Duodenal mucosa (tissue), 2 donors: ENCODE results near the gene GATA6.
"Not testable (repeated sequence)": the region's sequence is repeated elsewhere in the genome, so short reads cannot be mapped to it uniquely, and the experiment has no call there.

Experiments
- H3K27ac ChIP-seq: one replicate; pipeline ENCODE4 v1.7.0; 2013; ENCODE audit warnings: low read depth, low read length
- H3K27me3 ChIP-seq, 2 donors: one replicate each; pipeline ENCODE4 v1.7.0; 2013; ENCODE audit warnings: low read length in 2 of 2, control low read depth in 1 of 2; ENCODE audit not compliant: insufficient read depth in 2 of 2, control insufficient read depth in 1 of 2
- H3K36me3 ChIP-seq, 2 donors: one replicate each; pipeline ENCODE4 v1.7.0; 2013; ENCODE audit warnings: low read length in 2 of 2, control low read depth in 1 of 2; ENCODE audit not compliant: insufficient read depth in 2 of 2, control insufficient read depth in 1 of 2
- H3K4me1 ChIP-seq, 2 donors: one replicate each; pipeline ENCODE4 v1.7.0; 2013; ENCODE audit warnings: low read length in 2 of 2, control low read depth in 1 of 2; ENCODE audit not compliant: insufficient read depth in 2 of 2, control insufficient read depth in 1 of 2
- H3K4me3 ChIP-seq, 2 donors: one replicate each; pipeline ENCODE4 v1.7.0; 2013; ENCODE audit warnings: low read length in 2 of 2, low read depth in 1 of 2
- H3K9ac ChIP-seq, 2 donors: one replicate each; pipeline ENCODE4 v1.7.0; 2013; ENCODE audit warnings: low read length in 2 of 2, low read depth in 1 of 2
- H3K9me3 ChIP-seq, 2 donors: one replicate each; pipeline ENCODE4 v1.7.0; 2013; ENCODE audit warnings: low read length in 2 of 2, control low read depth in 1 of 2; ENCODE audit not compliant: control insufficient read depth in 1 of 2

Gene GATA6

DNA sequence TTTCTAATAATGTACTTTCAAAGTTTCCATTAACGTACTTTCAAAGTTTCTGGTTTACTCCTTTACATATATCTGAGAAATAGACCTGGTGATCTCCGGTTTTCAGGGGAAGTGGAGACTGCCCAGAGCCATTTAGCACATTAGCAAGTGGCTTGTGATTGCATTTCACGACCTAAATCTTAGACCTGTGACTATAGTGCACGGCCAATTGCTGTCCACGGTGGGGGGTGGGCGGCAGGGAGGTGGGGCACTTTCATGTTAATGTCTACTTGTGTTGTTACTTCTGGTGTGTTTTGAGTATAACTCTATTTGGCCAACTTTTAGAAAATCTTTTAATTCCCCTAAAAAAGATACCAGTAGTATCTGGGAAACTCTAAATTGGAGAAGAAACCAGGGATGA is 11.3 kb downstream of the GATA6 start:
- H3K27ac ChIP-seq, result no peak overlapping the region
- H3K4me3 ChIP-seq, result peak overlapping the region in 1 of 2 donors; percentile 2
- no peak overlapping the region for H3K9ac ChIP-seq
- H3K4me1 ChIP-seq, result peaks cover 16 to 42% of the 10 kb centered on the region in 2 donors
- peaks cover 0 to 14% of the 10 kb centered on the region in 2 donors for H3K36me3 ChIP-seq
- H3K9me3 ChIP-seq, result no peaks in the 10 kb centered on the region
- peaks cover 0 to 2% of the 10 kb centered on the region in 2 donors for H3K27me3 ChIP-seq

DNA sequence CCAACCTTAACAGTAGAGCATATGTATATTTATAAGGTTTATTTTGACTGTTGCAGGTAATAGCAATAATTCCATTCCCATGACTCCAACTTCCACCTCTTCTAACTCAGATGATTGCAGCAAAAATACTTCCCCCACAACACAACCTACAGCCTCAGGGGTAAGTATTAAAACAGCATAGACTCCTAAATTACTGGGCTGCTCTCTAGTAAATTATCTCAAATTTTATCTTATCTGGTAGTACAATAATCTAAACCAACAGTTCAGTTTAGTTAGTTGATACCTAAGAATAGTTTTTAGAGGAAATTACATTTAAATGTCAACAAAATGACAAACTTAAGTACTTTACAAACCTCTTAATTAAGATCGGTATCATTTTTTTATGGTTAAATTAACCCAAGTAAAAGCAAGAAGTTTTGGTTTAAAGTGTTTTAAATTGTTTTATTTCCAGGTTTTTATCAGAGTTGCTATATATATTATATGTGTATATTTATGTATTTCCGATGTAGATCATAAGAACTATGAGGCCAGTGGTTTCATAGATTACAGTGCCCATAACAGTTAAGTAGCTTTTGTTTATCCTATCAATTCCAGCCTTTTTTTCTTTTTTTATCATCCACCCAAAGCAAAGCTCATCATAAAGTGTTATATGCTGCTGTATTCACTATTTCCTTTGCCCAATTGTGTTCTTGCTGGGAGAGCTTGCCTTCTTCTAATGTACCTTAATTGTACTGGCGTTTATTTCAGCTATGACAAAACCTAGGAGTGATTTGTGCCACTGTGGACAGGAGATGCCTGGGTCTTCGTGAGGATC is 13.7 kb downstream of the GATA6 start:
- Histone ChIP-seq H3K27me3 (no peaks in the 10 kb centered on the region), H3K4me1 (peaks cover 27 to 50% of the 10 kb centered on the region in 2 donors), H3K27ac (no peak overlapping the region), H3K9me3 (no peaks in the 10 kb centered on the region), H3K4me3 (no peak overlapping the region), H3K9ac (peak overlapping the region in 1 of 2 donors; percentile 8), H3K36me3 (peaks cover 0 to 25% of the 10 kb centered on the region in 2 donors)

DNA sequence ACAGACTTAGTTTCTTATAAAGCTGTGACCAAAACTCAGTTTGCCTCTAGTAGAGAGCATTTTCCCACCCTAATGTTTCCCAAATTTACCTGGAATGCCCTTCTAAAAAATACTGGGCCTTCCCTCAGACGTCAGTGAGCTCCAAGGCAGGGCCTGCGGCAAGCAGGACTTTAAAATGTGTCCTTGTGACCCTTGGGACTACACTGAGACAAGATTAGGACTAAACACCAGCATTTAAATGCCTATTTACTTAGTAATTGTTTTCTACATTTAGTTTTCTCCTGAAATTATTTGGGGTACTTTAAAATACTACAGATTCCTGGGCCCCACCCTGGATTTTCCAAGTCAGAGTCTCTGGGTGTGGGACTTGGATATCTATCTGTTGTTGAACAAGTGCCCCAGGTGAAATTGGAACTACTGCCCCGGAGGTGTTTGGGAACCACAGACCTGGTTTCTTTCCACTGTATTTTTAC is 14.3 kb downstream of the GATA6 start:
- Histone ChIP-seq H3K9me3 (no peaks in the 10 kb centered on the region), H3K27ac (no peak overlapping the region), H3K36me3 (peaks cover 0 to 25% of the 10 kb centered on the region in 2 donors), H3K4me1 (peaks cover 33 to 51% of the 10 kb centered on the region in 2 donors), H3K4me3 (peak overlapping the region in 1 of 2 donors; percentile 4), H3K27me3 (no peaks in the 10 kb centered on the region), H3K9ac (peak overlapping the region in 1 of 2 donors; percentile 8)

DNA sequence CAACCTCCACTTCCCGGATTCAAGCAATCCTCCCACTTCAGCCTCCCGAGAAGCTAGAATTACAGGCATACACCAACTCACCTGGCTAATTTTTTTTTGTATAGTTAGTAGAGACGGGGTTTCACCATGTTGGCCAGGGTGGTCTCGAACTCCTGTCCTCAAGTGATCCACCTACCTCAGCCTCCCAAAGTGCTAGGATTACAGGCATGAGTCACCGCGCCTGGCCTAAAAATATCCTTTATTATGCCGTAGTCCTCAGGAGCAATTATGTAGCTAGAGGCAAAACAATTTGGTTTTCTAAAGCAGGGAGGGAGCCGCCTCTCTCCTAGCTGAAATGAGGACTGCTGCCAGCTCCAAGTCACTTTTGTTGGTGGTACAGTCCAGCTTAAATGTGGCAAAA is 15.2 kb downstream of the GATA6 start:
- peaks cover 0 to 25% of the 10 kb centered on the region in 2 donors for H3K36me3 ChIP-seq
- H3K4me3 ChIP-seq, H3K27ac ChIP-seq, H3K27me3 ChIP-seq, H3K9me3 ChIP-seq: not testable (repeated sequence)
- H3K9ac ChIP-seq, result peak overlapping the region in 1 of 2 donors; percentile 27
- peaks cover 36 to 58% of the 10 kb centered on the region in 2 donors for H3K4me1 ChIP-seq

DNA sequence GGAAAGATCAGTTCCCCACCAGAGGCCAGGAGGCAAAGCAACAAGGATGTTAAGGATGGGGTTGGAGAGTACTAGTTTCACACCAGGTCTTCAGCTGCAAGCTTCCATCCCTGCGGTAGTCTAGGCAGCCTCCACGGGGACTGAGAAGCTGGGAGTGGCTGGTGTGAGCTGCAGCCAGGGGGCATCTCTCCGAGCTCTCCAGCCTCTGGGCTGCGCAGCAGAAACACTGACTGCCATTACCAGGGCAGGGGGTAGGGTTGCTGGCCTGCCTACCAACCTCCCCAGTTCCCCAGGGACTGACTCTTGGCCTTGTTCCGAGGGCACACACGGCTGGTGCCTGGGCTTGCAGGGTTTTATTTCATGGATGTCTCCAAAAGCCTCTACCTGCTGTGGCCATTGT is 15.9 kb downstream of the GATA6 start:
- peaks cover 36 to 58% of the 10 kb centered on the region in 2 donors for H3K4me1 ChIP-seq
- no peak overlapping the region for H3K4me3 ChIP-seq
- H3K9ac ChIP-seq, result peak overlapping the region; percentile 2 to 48
- no peaks in the 10 kb centered on the region for H3K27me3 ChIP-seq
- no peaks in the 10 kb centered on the region for H3K9me3 ChIP-seq
- H3K36me3 ChIP-seq, result peaks cover 0 to 25% of the 10 kb centered on the region in 2 donors
- H3K27ac ChIP-seq, result no peak overlapping the region

DNA sequence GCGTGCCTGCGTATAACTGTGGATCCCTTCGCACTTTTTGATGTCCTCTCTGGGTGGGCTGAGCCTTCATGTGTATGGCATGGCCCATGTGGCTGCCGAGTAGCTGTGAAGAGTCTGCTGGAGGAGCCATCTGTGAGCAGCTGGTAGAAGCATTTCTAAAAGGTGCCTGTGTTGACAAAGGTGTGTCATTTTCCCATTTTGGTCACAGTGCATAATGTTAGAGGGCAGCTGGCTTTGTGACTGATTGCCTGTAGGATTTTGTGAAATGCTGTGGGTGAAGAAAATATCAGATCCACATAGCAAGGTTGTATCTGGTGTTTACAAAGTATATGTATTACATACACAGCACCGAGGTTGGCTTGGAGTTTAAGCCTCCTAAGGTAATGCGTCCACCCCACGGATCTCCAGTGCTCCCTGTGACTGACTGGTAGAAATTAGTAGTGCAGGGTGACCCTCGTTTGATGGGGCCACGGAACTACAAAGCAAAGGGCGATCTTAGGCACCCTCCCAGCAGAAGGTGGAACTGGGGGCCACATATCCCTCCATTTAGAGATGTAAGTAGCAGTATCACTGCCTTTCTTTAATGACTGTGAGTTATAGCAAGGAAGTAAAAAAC is 16.5 kb downstream of the GATA6 start:
- H3K27ac ChIP-seq, result no peak overlapping the region
- peaks cover 0 to 25% of the 10 kb centered on the region in 2 donors for H3K36me3 ChIP-seq
- peaks cover 0 to 4% of the 10 kb centered on the region in 2 donors for H3K27me3 ChIP-seq

DNA sequence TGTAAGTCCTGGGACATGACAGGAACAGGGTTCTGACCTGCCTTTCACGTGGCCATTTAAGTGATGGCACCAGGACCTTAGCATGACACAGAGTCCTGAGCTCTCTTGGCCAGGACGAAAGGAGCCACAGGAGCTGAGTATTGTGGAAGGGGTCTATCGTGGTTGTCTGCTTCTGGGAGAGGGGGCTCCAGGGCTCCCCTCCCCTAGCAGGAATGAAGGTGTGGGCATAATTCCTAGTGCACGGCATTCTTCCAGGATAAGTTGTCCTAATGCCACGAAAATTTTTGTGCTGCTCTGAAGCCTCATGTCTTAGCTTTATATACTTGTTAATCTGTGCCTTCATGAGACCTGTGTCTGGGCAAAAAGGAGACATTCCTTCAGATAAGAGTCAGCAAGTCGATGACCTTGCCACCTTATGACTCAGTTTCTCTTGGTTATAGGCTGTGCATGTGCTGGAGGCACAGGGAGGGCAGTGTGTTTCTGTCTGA is 17.1 kb downstream of the GATA6 start:
- H3K27ac ChIP-seq, result peak overlapping the region; percentile 30
- peaks cover 0 to 4% of the 10 kb centered on the region in 2 donors for H3K27me3 ChIP-seq
- peak overlapping the region in 1 of 2 donors; percentile 19 for H3K4me3 ChIP-seq
- H3K36me3 ChIP-seq, result peaks cover 0 to 25% of the 10 kb centered on the region in 2 donors
- peak overlapping the region in 1 of 2 donors; percentile 34 for H3K9ac ChIP-seq
- H3K4me1 ChIP-seq, result peaks cover 39 to 67% of the 10 kb centered on the region in 2 donors
- H3K9me3 ChIP-seq, result no peaks in the 10 kb centered on the region

More for the DNA sequence above, 16.5 kb downstream of the GATA6 start:
- no peak overlapping the region for H3K4me3 ChIP-seq
- peak overlapping the region; percentile 2 to 48 for H3K9ac ChIP-seq
- H3K4me1 ChIP-seq, result peaks cover 39 to 63% of the 10 kb centered on the region in 2 donors
- no peaks in the 10 kb centered on the region for H3K9me3 ChIP-seq

DNA sequence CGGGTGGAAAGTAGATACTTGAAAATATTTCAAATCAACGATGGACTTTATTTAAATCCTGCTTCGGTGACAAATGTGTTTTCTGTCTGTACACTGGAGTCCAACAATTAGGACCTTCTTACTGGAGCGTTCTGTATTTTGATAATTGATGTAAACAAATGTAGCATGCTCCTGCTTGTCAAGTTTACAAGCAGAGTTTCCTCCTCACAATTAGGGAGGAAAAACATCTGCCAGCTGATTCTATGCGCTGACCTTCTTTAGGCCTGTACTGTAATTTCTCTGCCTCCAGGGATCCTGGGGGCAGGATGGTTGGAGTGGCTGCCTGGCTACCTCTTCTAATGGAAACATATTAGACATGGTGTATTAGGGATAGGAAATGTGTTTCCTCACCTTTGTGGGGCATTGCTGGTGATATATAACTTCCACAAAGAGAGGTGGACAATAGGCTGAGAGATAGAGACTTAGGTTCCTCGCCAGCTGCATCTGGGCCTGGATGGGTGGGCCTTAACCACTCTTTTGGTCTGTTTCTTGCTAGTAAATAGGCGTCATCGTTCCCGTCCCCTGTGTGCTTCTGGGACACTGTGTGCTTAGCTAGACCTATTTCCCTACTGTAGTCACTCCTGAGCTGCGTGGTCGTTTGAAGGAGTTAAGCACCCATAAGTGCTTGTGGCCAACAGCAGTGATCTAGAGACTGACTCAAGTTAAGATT is 19.3 kb downstream of the GATA6 start:
- no peak overlapping the region for H3K4me3 ChIP-seq

DNA sequence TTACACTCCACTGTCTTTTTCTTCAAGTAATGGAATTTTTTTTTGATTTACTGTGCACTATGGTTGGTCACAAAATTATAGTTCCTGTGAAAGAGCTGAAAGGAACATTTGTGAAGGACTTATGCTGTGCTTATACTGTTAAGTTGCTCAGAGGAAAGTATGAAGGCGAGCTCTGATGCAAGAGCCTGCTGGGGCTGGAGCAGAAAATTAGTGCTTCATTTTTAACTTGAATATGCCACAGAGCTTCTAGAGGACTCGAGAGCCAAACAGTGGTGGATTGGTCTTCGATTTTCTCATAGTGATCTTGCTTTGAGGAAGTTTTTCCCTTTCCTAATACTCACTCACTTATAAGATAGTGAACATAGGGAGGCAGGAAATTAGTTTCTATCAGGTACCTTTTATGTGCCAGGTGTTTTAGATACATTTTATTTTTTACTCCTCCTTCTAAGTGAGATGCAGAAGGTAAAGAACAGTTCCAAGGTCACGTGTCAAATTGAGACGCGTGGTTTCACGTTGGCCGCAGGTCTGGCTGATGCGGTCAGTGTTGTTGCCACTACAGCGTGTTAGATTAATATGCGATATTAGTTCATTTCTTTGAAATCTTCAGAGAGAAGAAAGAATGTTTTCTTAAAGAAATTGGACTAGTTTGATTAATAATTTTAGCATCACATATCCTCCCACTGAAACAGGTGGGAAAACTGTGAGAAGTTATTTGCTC is 20.2 kb downstream of the GATA6 start:
- peaks cover 0 to 4% of the 10 kb centered on the region in 2 donors for H3K27me3 ChIP-seq
- no peak overlapping the region for H3K27ac ChIP-seq
- peaks cover 54 to 73% of the 10 kb centered on the region in 2 donors for H3K4me1 ChIP-seq
- H3K9ac ChIP-seq, result peak overlapping the region in 1 of 2 donors; percentile 48
- H3K9me3 ChIP-seq, result no peaks in the 10 kb centered on the region
- H3K4me3 ChIP-seq, result no peak overlapping the region
- H3K36me3 ChIP-seq, result peaks cover 0 to 22% of the 10 kb centered on the region in 2 donors

More for the DNA sequence above, 19.3 kb downstream of the GATA6 start:
- Histone ChIP-seq H3K27ac (peak overlapping the region; percentile 11), H3K9ac (peak overlapping the region; percentile 39 to 48), H3K9me3 (no peaks in the 10 kb centered on the region), H3K27me3 (peaks cover 0 to 4% of the 10 kb centered on the region in 2 donors), H3K36me3 (peaks cover 0 to 25% of the 10 kb centered on the region in 2 donors), H3K4me1 (peaks cover 54 to 70% of the 10 kb centered on the region in 2 donors)
